IMR-90 (cell line): ENCODE data around the gene SKP1.

Experiments
- CTCF ChIP-seq: conservative IDR thresholded peaks from 2 replicates; pipeline ENCODE4 v1.5.1; 2012; ENCODE audit warnings: mild to moderate bottlenecking, low read depth, low read length, improper control_type of control experiment
- FOS ChIP-seq: fragments of 150-350 bp; IDR thresholded peaks from 2 replicates; pipeline ENCODE4 v1.6.1; 2016; ENCODE audit warnings: low read depth, low read length
- MXI1 ChIP-seq: IDR thresholded peaks from 2 replicates; pipeline ENCODE4 v1.6.1; 2012; ENCODE audit warnings: low read depth, mild to moderate bottlenecking, low read length, moderate library complexity, borderline replicate concordance
- NFE2L2 ChIP-seq: fragments of 150-350 bp; IDR thresholded peaks from 2 replicates; pipeline ENCODE4 v1.6.1; 2016; ENCODE audit warnings: low read depth, mild to moderate bottlenecking, low read length
- RAD21 ChIP-seq: IDR thresholded peaks from 2 replicates; pipeline ENCODE4 v1.6.1; 2012; ENCODE audit warnings: low read length, improper control_type of control experiment
- USF2 ChIP-seq: fragments of 150-350 bp; IDR thresholded peaks from 2 replicates; pipeline ENCODE4 v1.6.1; 2017; ENCODE audit warnings: mild to moderate bottlenecking, antibody characterized with exemption, low read length, low read depth

DNA sequence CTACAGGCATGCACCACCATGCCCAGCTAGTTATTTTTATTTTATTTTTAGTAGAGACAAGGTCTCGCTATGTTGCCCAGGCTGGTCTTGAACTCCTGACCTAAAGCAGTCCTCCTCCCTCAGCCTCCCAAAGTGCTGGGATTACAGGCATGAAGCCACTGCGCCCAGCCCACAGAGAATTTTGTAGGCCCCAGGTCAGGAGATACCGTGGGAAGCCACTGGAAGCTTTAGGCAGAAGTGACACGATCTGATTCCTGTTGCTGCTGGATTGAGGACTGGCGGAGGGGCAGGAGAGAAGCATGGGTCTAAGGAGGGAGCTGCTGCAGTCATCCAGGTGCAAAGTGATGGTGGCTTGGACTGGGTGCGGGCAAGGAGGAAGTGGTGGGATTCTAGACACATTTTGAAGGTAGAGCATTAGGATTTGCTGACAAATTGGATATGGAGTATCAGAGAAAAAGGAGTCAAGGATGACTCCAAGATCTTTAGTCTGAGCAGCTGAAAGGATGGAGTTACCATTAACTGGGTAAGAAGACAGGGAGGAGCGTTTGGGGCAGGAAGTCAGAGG lies 41.6 kb downstream of the SKP1 start:
- TF ChIP-seq USF2 (no peak), MXI1 (no peak), NFE2L2 (no peak), CTCF (no peak), FOS (no peak), RAD21 (no peak)
